Endodermal cell (in vitro differentiated cells): Measurements from ENCODE around the gene KLC4. TPM values are rescaled to one million over a fixed set of nuclear protein-coding genes. Genes with fewer than 3 reads are reported as not detected.
"Not testable (repeated sequence)": the region's sequence is repeated elsewhere in the genome, so short reads cannot be mapped to it uniquely, and the experiment has no call there.

ENCODE experiments used
- DNase-seq: peaks from one replicate; pipeline ENCODE4 v3.0.0-alpha.2; 2017
- H3K27ac ChIP-seq: 2 replicates; pipeline ENCODE4 v1.5.1; 2013; ENCODE audit warnings: mild to moderate bottlenecking, low read depth, low read length, moderate library complexity
- H3K27me3 ChIP-seq: 2 replicates; pipeline ENCODE4 v1.6.1; 2013; ENCODE audit warnings: mild to moderate bottlenecking, low read length, moderate library complexity; ENCODE audit not compliant: insufficient read depth, control insufficient read depth, poor library complexity, severe bottlenecking
- H3K36me3 ChIP-seq: 2 replicates; pipeline ENCODE4 v1.7.0; 2013; ENCODE audit warnings: mild to moderate bottlenecking, low read length, moderate library complexity; ENCODE audit not compliant: control insufficient read depth, insufficient read depth
- H3K4me1 ChIP-seq: one replicate; pipeline ENCODE4 v1.7.0; 2013; ENCODE audit warnings: low read length; ENCODE audit not compliant: control insufficient read depth, insufficient read depth
- H3K4me3 ChIP-seq: 2 replicates; pipeline ENCODE4 v1.5.1; 2013; ENCODE audit warnings: mild to moderate bottlenecking, low read length, moderate library complexity
- H3K9ac ChIP-seq: 2 replicates; pipeline ENCODE4 v1.6.1; 2013; ENCODE audit warnings: mild to moderate bottlenecking, low read length, moderate library complexity; ENCODE audit not compliant: poor library complexity, severe bottlenecking; ENCODE audit errors: extremely low read depth
- H3K9me3 ChIP-seq: 2 replicates; pipeline ENCODE4 v1.6.1; 2013; ENCODE audit warnings: mild to moderate bottlenecking, low read length, moderate library complexity; ENCODE audit not compliant: control insufficient read depth
- H3K27ac Mint-ChIP-seq: 2 replicates; pipeline ENCODE4 v1.8.0; 2020; ENCODE audit warnings: mixed read lengths
- H3K27me3 Mint-ChIP-seq: 2 replicates; pipeline ENCODE4 v1.8.0; 2021; ENCODE audit warnings: mild to moderate bottlenecking, mixed read lengths; ENCODE audit not compliant: insufficient read depth
- H3K36me3 Mint-ChIP-seq: 2 replicates; pipeline ENCODE4 v1.8.0; 2020; ENCODE audit warnings: low read depth, mixed read lengths
- H3K4me1 Mint-ChIP-seq: 2 replicates; pipeline ENCODE4 v1.8.0; 2020; ENCODE audit warnings: mixed read lengths
- H3K4me3 Mint-ChIP-seq: 2 replicates; pipeline ENCODE4 v1.8.0; 2020; ENCODE audit warnings: mild to moderate bottlenecking, moderate library complexity, mixed read lengths
- H3K9me3 Mint-ChIP-seq: 2 replicates; pipeline ENCODE4 v1.8.0; 2020; ENCODE audit warnings: mild to moderate bottlenecking, mixed read lengths
- WGBS, 2 experiments: methylation state at CpG; one replicate each; pipeline versions ENCODE4 v1.1.5 to v1.1.7; 2013; ENCODE audit warnings: missing lambda C conversion rate in 2 of 2, mixed read lengths in 1 of 2; ENCODE audit not compliant: insufficient coverage in 1 of 2, insufficient read length in 1 of 2; 5-methylcytosine and 5-hydroxymethylcytosine counted together
- total RNA-seq, 2 donors: library from RNA; stranded (reverse); fragmentation: NEBNext Ultra II Directional in 1 of 2; extraction: Animal tissue kit (Norgen Biotek cat#: 25700) in 1 of 2; gene quantifications; 2 replicates in 1 of 2; 3 replicates in 1 of 2; pipeline ENCODE4 v1.2.1, GENCODE V29; 2021
- TF ChIP-seq, protein P1 (sequence below): fragments of 200-600 bp; sonication (generic); conservative IDR thresholded peaks from 2 replicates; pipeline ENCODE4 v1.5.0; 2021; ENCODE audit warnings: antibody characterized with exemption, mild to moderate bottlenecking

Gene KLC4
- total RNA-seq, 2 donors from 2014 or later, result 36.6 to 38.0 TPM

DNA sequence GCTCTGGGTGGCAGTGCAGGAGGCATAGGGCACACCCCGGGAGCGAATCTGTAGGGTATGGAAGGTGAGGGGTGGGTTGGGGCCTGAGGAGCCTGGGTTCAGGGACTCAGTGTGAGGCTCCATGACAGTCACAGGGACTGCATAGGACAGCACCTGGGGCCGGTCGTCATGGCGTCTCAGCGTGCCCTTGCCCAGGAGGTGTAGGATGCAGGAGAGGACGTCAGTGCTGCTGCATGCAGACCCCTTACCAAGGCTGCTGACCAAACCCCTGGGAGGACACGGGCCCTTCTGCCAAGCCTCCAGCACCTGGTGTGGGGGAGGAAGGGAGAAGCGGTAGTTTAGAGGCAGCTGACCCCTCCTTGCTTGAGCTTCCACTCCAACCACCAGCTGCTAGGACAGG lies 21.7 kb upstream of the KLC4 start:
- H3K36me3 Mint-ChIP-seq, result peaks cover 74% of the 10 kb centered on the region
- H3K9me3 Mint-ChIP-seq, result no peaks in the 10 kb centered on the region

DNA sequence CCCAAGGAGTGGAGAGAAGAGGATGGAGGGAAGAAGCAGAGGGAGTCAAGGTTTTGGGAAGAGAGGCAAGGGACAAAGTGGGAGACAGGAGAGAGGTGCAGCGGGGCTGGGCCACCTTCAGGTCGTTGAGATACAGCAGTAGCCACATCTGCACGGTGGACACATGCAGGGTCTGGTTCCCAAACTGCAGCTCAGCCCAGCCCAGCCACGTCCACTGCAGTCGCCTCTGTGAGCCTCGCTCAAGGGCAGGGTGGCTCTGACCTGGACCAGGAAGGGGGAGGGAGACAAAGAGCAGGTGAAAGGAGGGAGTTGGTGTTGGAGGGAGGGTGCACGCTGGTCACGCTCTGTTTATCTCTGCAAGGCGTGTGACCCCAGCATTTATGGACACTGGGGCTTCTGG lies 20.7 kb upstream of the KLC4 start:
- H3K27me3 Mint-ChIP-seq, result no peaks in the 10 kb centered on the region
- TF ChIP-seq, protein P1, sequence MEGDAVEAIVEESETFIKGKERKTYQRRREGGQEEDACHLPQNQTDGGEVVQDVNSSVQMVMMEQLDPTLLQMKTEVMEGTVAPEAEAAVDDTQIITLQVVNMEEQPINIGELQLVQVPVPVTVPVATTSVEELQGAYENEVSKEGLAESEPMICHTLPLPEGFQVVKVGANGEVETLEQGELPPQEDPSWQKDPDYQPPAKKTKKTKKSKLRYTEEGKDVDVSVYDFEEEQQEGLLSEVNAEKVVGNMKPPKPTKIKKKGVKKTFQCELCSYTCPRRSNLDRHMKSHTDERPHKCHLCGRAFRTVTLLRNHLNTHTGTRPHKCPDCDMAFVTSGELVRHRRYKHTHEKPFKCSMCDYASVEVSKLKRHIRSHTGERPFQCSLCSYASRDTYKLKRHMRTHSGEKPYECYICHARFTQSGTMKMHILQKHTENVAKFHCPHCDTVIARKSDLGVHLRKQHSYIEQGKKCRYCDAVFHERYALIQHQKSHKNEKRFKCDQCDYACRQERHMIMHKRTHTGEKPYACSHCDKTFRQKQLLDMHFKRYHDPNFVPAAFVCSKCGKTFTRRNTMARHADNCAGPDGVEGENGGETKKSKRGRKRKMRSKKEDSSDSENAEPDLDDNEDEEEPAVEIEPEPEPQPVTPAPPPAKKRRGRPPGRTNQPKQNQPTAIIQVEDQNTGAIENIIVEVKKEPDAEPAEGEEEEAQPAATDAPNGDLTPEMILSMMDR, result no peak
- Histone ChIP-seq H3K4me1 (no peaks in the 10 kb centered on the region), H3K9ac (no peak overlapping the region), H3K27ac (no peak overlapping the region), H3K36me3 (peaks cover 67% of the 10 kb centered on the region), H3K9me3 (no peaks in the 10 kb centered on the region), H3K4me3 (no peak overlapping the region), H3K27me3 (no peaks in the 10 kb centered on the region)
- peaks cover 76% of the 10 kb centered on the region for H3K36me3 Mint-ChIP-seq
- H3K4me3 Mint-ChIP-seq, result no peak overlapping the region
- no peak for DNase-seq
- H3K9me3 Mint-ChIP-seq, result no peaks in the 10 kb centered on the region
- 92 to 95% methylated on average over 8 to 9 of the region's 9 CpGs for WGBS, 2 experiments
- H3K4me1 Mint-ChIP-seq, result no peaks in the 10 kb centered on the region
- H3K27ac Mint-ChIP-seq, result no peak overlapping the region

More for the DNA sequence above, 21.7 kb upstream of the KLC4 start:
- H3K4me3 Mint-ChIP-seq, result no peak overlapping the region
- no peak for DNase-seq
- H3K9ac ChIP-seq, result no peak overlapping the region
- no peak overlapping the region for H3K27ac Mint-ChIP-seq
- H3K9me3 ChIP-seq, result no peaks in the 10 kb centered on the region
- no peaks in the 10 kb centered on the region for H3K27me3 Mint-ChIP-seq
- H3K4me1 ChIP-seq, result no peaks in the 10 kb centered on the region
- no peak overlapping the region for H3K4me3 ChIP-seq
- WGBS, 2 experiments, result 92 to 100% methylated on average over 7 to 8 of the region's 9 CpGs
- TF ChIP-seq, protein P1, result no peak
- H3K27me3 ChIP-seq, result no peaks in the 10 kb centered on the region
- no peak overlapping the region for H3K27ac ChIP-seq
- peaks cover 66% of the 10 kb centered on the region for H3K36me3 ChIP-seq
- H3K4me1 Mint-ChIP-seq, result no peaks in the 10 kb centered on the region

DNA sequence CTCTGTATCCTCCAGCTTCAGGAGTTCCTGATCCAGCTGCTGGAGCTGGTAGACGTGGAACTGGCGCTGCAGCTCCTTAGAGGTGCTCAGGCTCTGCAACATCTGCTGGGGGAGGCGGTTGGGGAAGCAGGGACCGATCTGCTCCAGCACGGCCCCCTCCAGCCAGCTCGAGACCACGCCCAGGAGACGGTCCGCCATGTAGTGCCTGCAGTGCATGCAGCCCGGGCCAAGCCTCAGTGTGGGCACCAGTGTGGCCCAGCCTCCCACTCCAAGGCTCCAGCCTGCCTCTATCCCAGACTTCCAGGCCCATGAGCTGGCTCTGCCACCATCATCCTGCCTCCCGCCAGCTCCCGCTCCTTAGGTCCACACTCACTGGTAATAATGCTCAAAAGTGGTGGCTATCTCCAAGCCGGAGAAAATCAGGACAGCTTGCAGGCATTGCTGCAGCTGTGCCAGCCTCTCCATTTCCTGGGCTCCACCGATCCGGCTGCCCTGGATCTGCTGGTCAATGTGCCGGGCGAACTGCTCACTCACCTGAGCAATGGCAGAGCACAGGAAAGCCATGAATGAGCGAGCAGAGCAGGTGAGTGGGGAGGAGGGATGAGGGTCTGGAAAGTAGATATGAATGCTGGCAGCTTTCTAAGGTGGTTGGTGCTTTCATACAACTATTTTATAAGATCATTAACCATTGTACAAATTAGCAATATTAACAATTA lies 18.7 kb upstream of the KLC4 start:
- Histone ChIP-seq H3K9me3 (no peaks in the 10 kb centered on the region), H3K9ac (no peak overlapping the region)
- H3K36me3 Mint-ChIP-seq, result peaks cover 71% of the 10 kb centered on the region

DNA sequence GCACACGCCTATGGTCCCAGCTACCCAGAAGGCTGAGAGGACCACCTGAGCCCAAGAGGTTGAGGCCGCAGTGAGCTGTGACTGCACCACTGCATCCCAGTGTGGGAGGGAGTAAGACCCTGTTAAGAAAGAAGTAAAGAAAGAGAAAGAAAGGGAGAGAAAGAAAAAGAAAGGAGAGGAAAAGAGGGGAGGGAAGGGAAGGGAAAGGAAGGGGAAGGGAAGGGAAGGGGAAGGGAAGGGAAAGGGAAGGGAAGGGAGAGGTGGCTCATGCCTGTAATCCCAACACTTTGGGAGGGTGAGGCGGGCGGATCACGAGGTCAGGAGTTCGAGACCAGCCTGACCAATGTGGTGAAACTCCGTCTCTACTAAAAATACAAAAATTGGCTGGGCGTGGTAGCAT lies 18.0 kb upstream of the KLC4 start:
- DNase-seq, H3K4me3 Mint-ChIP-seq, H3K27me3 Mint-ChIP-seq, H3K4me1 ChIP-seq, H3K27ac ChIP-seq, H3K9me3 Mint-ChIP-seq, H3K4me1 Mint-ChIP-seq, H3K27me3 ChIP-seq, H3K9ac ChIP-seq, H3K9me3 ChIP-seq, H3K27ac Mint-ChIP-seq, H3K4me3 ChIP-seq: not testable (repeated sequence)
- 93 to 94% methylated on average over 6 to 8 of the region's 8 CpGs for WGBS, 2 experiments
- H3K36me3 Mint-ChIP-seq, result peaks cover 74% of the 10 kb centered on the region
- peaks cover 72% of the 10 kb centered on the region for H3K36me3 ChIP-seq

More for the DNA sequence above, 18.7 kb upstream of the KLC4 start:
- Histone ChIP-seq H3K36me3 (peaks cover 69% of the 10 kb centered on the region), H3K4me3 (no peak overlapping the region), H3K27me3 (no peaks in the 10 kb centered on the region), H3K27ac (no peak overlapping the region), H3K4me1 (no peaks in the 10 kb centered on the region)
- no peak for DNase-seq
- Mint-ChIP-seq H3K27ac (no peak overlapping the region), H3K4me1 (no peaks in the 10 kb centered on the region), H3K9me3 (no peaks in the 10 kb centered on the region), H3K4me3 (no peak overlapping the region), H3K27me3 (no peaks in the 10 kb centered on the region)
- TF ChIP-seq, protein P1, result no peak
- WGBS, 2 experiments, result 98% methylated on average over 8 to 18 of the region's 18 CpGs
